GM19463 (cell line): ENCODE data around the gene GHR.

ENCODE experiments used
- ATAC-seq: cut with Tn5 transposase; IDR thresholded peaks from one replicate; pipeline ENCODE4 v1.9.1; 2021; ENCODE audit warnings: mild to moderate bottlenecking, moderate library complexity; ENCODE audit not compliant: unreplicated experiment

GHR gene

DNA sequence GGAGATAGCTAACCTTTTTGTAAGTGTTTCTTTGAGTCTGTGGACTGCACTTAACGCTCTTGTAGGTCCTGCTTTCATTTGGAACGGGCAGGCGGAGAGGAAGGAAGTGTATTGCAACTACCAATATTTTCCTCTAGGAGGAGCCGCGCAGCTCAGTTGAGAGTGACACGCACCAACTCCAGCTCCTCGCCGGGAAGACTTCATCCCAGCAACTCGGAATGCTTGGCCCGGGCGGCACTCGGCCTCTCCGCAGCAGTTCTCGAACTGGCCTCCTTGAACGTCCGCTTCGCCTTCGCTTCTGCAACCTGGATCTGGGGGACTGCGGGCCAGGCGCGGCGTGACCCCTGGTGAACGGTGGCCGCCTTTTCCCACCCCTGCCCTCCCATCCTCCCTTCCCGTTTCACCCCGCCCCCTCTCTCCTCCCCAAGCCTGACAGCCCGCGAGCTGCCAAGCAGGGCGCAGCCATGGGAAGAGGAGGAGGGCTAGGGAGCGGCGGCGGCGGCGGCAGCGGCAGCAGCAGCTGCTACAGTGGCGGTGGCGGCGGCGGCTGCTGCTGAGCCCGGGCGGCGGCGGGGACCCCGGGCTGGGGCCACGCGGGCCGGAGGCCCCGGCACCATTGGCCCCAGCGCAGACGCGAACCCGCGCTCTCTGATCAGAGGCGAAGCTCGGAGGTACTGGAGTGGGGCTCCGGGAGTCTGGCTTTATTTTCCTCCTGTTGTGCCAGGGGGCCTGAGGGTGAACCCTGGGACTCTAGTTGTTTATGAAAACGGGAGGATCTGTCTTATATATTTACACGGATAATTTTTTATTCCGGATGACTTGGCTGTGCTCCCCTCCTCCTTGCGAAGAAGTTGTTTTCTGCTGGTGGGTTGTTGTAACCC is at the start of gene GHR:
TSS of gene GHR (plus strand) at position 155 of the 881 bp plus-strand sequence. CDS start 142,436 bp downstream, outside the sequence.
- peak; percentile 86 for ATAC-seq

- no peak for ATAC-seq
Measured at GRCh38 chr5:42374679-42375273, 48.5 kb upstream of the GHR start.

- ATAC-seq, result no peak
Measured at GRCh38 chr5:42377496-42377895, 45.7 kb upstream of the GHR start.

DNA sequence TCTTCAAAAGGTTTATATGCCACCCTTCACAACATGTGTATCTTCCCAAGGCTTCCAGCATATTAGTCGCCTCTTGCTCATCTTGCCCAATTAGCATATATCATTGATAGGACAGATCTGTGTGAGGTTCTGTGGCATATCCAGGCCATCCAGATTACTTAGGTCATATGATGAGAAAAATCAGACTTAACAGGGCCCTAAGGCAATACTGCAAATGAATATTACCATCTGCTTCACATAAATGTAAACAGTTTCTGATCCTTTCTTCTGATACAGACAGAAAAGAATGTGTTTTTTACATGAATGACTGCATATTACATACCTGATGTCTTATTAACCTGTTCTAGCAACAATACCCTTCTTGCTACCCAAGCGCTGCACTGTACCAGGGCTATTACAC is 41.3 kb upstream of the GHR start:
- no peak for ATAC-seq

DNA sequence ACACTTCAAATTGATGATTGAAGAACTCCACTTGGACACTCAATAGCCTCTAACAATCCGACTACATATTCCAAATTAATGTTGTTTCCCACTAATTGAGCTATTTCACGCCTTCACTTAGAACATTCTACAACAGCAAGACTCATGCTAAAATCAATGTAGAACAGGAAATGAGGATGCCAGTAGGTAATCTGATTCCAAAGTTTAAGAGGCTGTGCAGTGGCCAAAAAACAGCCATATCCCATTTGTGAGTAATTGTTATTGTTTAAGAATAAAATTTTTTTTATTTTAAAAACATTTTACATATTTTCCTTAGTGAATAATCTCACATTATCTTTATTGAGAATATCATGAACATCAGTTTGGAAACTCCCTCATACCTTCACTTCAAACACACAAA is 35.7 kb upstream of the GHR start:
- ATAC-seq, result no peak

GRCh38 chr5:42390115-42390514 is 33.1 kb upstream of the GHR start:
- no peak for ATAC-seq

- ATAC-seq, result no peak
Measured at GRCh38 chr5:42392917-42393316, 30.3 kb upstream of the GHR start.

- no peak for ATAC-seq
Measured at GRCh38 chr5:42396111-42396510, 27.1 kb upstream of the GHR start.

DNA sequence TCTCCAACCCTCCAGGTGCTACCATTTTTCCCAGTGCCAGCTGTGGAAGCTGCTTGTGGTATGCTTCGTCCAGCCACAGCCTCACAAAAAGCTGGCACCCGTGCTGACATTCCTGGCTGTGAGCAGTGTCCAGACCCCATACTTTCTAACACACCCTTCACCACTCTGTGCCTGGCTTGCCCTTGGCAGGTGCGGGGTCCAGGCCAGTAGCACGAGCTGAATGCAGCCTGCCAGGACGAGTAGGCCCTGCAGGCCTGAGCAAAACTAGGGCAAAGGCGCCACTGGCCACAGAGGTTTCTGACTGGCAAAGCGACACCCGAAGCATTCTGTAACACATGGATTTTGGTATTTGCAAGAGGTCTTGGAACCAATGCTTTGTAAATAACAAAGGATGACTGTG is 26.0 kb upstream of the GHR start:
- ATAC-seq, result no peak

- ATAC-seq, result no peak
Measured at GRCh38 chr5:42399702-42400101, 23.5 kb upstream of the GHR start.

DNA sequence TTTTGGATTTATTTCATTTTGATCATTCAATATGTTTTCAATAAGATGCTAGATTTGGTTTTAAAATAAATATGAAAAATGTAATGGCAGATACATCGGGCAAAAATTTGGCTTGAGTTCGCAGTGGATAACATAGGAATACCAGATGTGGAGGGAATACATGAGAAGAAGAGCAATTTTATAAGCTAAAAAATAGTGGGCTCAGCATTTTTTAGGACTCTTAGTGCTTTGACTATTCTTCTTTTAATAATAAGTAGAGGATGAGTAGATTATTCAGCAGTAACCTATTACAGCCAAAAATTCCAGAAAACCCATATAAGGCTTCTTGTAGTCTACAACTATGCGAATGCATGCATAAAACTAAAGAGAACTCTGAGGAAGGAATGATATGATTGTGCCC is 22.8 kb upstream of the GHR start:
- ATAC-seq, result no peak

DNA sequence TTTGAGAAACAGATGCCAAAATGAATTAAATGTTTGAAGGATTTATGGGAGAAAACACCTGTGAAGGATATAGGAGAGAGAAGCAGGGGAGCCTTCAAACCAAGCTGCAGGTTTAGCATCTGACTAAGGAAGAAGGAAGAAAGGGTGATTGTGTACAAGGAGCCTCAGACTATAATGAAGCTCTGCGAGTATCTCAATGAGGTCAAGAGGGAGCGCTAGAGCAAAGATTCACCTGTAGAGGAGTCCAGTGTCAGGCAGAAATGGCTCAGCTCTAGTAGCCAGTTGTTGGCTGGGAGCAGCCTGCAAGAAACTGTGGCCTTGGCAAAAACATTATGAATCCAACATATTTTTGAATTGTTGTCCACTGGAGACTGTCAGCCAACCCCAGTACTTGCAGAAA is 20.0 kb upstream of the GHR start:
- ATAC-seq, result no peak

- no peak for ATAC-seq
Measured at GRCh38 chr5:42404366-42404765, 18.9 kb upstream of the GHR start.

DNA sequence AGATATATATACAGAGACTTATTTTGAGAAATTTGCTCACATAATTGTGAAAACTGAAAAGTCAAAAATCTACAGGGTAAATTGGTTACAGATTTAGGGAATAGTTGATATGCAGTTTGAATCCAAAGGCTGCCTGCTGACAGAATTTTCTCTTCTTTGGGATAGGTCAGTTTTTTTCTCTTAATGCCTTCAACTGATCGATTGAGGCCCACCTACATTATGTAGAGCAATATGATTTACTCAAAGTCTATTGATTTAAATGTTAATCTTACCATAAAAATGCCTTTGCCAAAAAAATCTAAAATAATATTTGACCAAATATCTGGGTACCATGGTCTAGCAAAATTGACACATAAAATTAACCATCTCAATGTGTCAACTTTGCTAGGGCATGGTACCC is 3.9 kb upstream of the GHR start:
- no peak for ATAC-seq

GRCh38 chr5:42422656-42423280 is 471 bp upstream of the GHR start:
- ATAC-seq, result peak; percentile 11

GRCh38 chr5:42426016-42426415 is 2.8 kb downstream of the GHR start:
- ATAC-seq, result no peak

DNA sequence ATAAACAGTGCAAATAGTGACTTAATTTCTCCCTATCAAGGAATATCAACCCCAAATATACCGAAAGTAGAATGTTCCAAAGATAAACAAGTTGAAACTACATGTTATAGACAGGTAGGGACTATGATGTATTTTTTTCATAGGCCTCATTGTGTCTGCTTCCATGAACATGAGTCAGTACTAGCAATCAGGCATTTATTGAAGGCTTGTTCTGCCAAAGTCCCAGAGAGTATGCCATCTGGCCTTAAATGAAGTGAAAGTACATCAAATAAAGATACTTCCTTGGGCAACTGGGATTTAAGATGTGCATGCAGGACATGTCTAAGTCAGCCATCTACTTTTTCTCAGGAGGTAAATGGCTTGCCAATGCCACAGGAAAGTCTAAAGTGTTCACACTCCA is 6.5 kb downstream of the GHR start:
- no peak for ATAC-seq

DNA sequence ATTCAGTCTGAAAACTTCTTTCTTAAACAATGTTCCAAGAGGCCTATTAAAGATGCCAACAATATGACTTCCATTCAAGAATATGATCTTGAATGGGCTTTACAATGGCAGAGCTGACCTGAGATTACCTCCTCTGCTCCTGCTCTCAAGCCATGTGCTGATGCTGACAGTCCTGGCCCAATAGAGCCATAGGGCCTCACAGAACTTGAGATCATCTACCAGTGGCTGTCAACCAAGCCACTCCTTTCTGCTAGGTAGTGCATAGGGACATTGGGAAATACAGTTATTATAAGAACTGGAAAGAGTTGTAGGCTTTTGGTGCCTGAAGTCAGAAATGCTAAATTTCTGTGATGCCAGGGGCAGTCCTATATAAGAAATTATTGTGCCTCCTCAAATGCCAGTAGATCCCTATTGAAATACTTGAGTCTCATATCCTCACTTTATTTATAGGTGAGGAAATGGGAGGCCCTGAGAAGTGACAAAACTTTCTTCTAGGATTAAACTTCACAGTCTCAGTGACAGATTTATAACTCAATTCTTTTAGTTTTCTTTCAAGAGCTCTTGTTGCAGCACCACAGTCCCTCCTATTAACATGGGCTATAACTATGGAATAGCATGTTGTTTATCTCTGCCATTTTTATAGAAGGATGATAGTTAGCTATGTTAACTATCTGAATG is 10.9 kb downstream of the GHR start:
- no peak for ATAC-seq

DNA sequence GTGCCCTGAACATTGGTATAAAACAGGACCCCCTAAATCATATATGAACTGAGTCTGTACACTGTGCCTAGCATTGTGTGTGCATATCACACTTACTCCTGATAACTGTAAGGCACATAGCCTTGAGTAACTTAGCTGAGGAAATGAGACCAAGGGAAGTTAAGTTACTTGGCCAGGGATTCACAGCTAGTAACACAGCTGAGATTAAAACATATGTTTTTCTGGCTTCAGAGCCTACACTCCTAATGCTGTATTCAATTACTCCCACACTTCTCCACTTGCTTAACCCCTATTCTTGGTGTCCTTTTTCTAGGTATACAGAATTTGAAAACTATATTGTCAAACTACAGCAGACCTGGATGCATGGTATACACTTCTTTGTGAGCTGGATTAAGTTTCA is 12.8 kb downstream of the GHR start:
- ATAC-seq, result no peak

DNA sequence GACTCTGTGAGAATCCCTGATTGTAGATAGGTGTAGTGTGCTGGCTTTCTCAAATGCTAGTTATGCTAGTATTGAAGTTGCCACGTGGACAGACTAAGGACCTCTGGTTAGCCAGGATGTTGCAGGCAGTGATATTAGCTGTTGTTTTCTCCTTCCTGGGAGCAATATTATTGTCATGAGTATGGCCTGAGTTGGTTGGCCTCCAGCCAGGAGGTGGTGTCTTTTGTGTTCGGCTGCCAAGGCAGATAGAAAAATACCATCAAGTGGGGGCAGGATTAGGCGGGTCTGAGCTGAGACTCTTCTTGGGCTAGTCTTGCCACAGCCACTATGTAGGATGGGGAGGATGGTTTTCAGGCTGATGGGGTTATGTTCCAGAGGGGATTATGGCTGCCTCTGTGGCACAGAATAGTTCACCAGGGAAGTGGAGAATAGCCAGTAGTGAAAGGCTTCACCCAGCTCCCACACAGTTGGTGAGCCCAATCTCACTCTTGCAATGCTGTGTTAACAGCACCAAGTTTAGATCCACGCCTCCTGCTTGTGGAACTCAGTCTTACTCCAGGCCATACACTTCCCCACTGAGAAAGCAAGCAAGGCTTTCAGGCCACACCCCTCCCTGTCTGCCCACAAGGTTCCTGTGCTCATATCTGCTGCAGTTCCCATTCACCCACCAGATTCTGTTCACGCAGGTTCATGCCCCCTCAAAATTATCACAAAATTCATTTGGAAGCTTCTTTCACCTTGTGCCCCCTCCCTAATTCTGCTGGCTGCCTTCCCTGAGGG is 31.2 kb downstream of the GHR start:
- ATAC-seq, result no peak

DNA sequence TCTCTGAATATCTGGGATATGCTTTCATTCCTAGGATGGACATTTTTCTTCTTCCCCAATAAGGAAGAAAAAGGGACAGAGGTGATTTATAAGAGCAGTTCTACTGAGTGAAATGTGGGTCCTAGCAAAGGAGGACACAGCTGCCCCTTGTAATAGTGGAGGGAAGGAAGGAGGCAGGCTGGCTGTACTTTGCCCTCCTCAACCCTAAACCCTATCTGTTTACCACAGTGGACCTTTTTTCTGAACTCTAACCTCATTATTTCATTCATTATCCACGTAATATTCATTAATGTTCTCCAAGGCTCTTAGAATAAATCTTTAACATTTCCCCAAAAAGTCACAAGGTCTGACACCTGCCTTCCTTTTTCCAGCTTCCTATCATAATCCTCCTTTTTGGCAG is 37.8 kb downstream of the GHR start:
- ATAC-seq, result no peak
